Testis (tissue), 2 donors: ENCODE data around the gene CD274.

Source experiments
- CTCF ChIP-seq, 3 experiments: fragments of 450-650 bp in 2 of 3; fragments of 200-600 bp in 1 of 3; sonication (generic) in 1 of 3; IDR thresholded peaks; one replicate each; pipeline ENCODE4 v1.5.1; 2016 to 2019; ENCODE audit warnings: antibody characterized with exemption in 3 of 3, mild to moderate bottlenecking in 2 of 3, moderate library complexity in 1 of 3
- POLR2A ChIP-seq: fragments of 450-650 bp; IDR thresholded peaks from one replicate; pipeline ENCODE4 v1.6.1; 2017; ENCODE audit warnings: antibody characterized with exemption, mild to moderate bottlenecking, moderate library complexity

GRCh38 chr9:5470816-5471215, 20.5 kb downstream of the CD274 start:
- TF ChIP-seq CTCF (IDR thresholded peaks at IDR 0.05) (no peak), POLR2A (no peak)
